Psoas muscle (tissue), 8 donors: ENCODE measurements around the gene SRF. TPM values are rescaled to one million over a fixed set of nuclear protein-coding genes. Genes with fewer than 3 reads are reported as not detected.

Experiments
- ATAC-seq, 4 donors: fragments of 200-7000 bp; cut with Tn5 transposase; one replicate each; pipeline ENCODE4 v1.9.1; 2020; ENCODE audit warnings: moderate library complexity in 3 of 4, mild to moderate bottlenecking in 2 of 4
- DNase-seq, 2 donors: peaks; one replicate each; pipeline ENCODE4 v3.0.0-alpha.2; 2020
- H3K27ac ChIP-seq: fragments of 200-600 bp; one replicate; pipeline ENCODE4 v1.8.0; 2022
- H3K27me3 ChIP-seq, 3 donors: fragments of 200-600 bp in 1 of 3; one replicate each; pipeline versions ENCODE4 v1.6.1 to v1.8.0; 2013 to 2022; ENCODE audit warnings: low read length in 2 of 3, mild to moderate bottlenecking in 2 of 3, moderate library complexity in 1 of 3; ENCODE audit not compliant: insufficient read depth in 3 of 3
- H3K36me3 ChIP-seq, 2 donors: fragments of 200-600 bp in 1 of 2; one replicate each; pipeline versions ENCODE4 v1.6.1 to v1.8.0; 2013 to 2022; ENCODE audit warnings: low read depth in 1 of 2, mild to moderate bottlenecking in 1 of 2, moderate library complexity in 1 of 2; ENCODE audit not compliant: insufficient read depth in 1 of 2
- H3K4me1 ChIP-seq: fragments of 200-600 bp; one replicate; pipeline ENCODE4 v1.8.0; 2022
- H3K4me3 ChIP-seq: fragments of 200-600 bp; one replicate; pipeline ENCODE4 v1.8.0; 2022; ENCODE audit warnings: mild to moderate bottlenecking
- H3K9me3 ChIP-seq: fragments of 200-600 bp; one replicate; pipeline ENCODE4 v1.8.0; 2022
- WGBS, 3 donors: extraction: QIAGEN DNeasy Blood & Tissue Kit; methylation state at CpG; one replicate each; pipeline versions ENCODE4 v1.1.6 to v1.1.7; 2013; 5-methylcytosine and 5-hydroxymethylcytosine counted together
- intact Hi-C, 2 donors: fragments of 100-400 bp; cut with DNase I; formaldehyde crosslinking; loops; one replicate each; pipeline versions ENCODE4 v1.11.0 to v1.14.2; 2022
- polyA plus RNA-seq, 3 donors: library from polyadenylated mRNA; stranded (reverse); fragments of 200-250 nt; gene quantifications; one replicate each; pipeline ENCODE4 v1.2.3, GENCODE V29; 2013
- total RNA-seq, 4 donors: library from RNA; stranded (reverse); fragmentation: NEBNext Ultra II Directional in 2 of 4; extraction: Animal tissue kit (Norgen Biotek cat#: 25700) in 2 of 4; gene quantifications; one replicate each; pipeline versions ENCODE4 v1.2.1 to v1.2.4, GENCODE V29; 2021 to 2023
- TF ChIP-seq, protein P1 (sequence below): fragments of 200-600 bp; IDR thresholded peaks from one replicate; pipeline ENCODE4 v1.8.0; 2022; ENCODE audit warnings: antibody characterized with exemption
- donor health status: healthy with polysubstance abuse.
- donor health status: DM: no; HTN: no; CAD: no; lungs with moderate emphysema.
- donor health status: Bipolar disorder and iron deficiency.
- donor health status: healthy.
- donor health status: DM: yes; HTN: yes; CAD: no.
- donor health status: DM: no; HTN: no; CAD: no.
- donor health status: DM: no; HTN: no; CAD: no.
- donor health status: DM: yes; HTN: yes; CAD: no.

SRF gene
- total and polyA plus RNA-seq, 7 donors, result 26.3 to 57.7 (median 39.3) TPM

DNA sequence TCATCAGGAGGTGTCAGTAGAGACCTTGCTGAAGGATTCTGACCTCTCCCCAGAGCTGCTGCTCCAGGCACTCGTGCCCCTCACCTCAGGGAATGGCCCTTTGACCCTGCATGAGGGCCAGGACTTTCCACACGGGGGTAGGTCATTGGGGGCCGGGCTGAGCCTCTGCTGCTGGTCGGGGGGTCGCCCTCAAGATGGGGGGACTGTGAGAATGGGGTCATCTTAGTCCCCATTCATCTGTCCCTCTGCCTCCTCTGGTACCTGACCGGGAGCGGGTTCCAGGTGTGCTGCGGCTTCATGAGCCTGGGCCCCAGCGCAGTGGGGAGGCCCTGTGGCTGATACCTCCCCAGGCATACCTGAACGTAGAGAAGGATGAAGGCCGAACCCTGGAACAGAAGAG, 42.4 kb downstream of the SRF start:
- DNase-seq, result peak in 1 of 2 donors; percentile 12
- no peak overlapping the region for H3K4me3 ChIP-seq
- peaks cover 7 to 46% of the 10 kb centered on the region in 2 donors for H3K36me3 ChIP-seq
- no peaks in the 10 kb centered on the region for H3K9me3 ChIP-seq
- 84 to 88% (median 88%) methylated on average over 11 of the region's 11 CpGs for WGBS, 3 donors
- H3K4me1 ChIP-seq, result no peaks in the 10 kb centered on the region
- H3K27ac ChIP-seq, result no peak overlapping the region
- no peak for ATAC-seq
- intact Hi-C loops, result no loop called here
- no peaks in the 10 kb centered on the region for H3K27me3 ChIP-seq
- TF ChIP-seq, protein P1, sequence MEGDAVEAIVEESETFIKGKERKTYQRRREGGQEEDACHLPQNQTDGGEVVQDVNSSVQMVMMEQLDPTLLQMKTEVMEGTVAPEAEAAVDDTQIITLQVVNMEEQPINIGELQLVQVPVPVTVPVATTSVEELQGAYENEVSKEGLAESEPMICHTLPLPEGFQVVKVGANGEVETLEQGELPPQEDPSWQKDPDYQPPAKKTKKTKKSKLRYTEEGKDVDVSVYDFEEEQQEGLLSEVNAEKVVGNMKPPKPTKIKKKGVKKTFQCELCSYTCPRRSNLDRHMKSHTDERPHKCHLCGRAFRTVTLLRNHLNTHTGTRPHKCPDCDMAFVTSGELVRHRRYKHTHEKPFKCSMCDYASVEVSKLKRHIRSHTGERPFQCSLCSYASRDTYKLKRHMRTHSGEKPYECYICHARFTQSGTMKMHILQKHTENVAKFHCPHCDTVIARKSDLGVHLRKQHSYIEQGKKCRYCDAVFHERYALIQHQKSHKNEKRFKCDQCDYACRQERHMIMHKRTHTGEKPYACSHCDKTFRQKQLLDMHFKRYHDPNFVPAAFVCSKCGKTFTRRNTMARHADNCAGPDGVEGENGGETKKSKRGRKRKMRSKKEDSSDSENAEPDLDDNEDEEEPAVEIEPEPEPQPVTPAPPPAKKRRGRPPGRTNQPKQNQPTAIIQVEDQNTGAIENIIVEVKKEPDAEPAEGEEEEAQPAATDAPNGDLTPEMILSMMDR, result no peak

DNA sequence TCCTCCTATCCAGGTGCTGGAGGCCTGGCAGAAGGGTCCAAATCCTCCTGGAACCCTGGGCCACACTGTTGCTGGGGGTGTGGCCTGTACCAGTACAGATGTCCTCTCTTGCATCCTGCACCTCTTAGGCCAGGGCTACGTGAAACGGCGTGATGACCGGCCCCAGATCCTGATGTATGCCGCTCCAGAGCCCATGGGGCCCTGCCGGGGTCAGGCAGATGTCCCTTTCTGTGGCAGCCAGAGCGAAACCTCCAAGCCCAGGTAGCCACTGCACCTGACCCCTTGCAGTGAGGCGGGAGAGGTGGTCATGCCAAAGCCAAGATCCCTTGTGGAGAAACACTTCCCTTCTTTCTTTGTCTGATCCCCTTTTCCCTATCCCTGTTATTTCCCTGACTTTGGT, 44.0 kb downstream of the SRF start:
- peaks cover 7 to 45% of the 10 kb centered on the region in 2 donors for H3K36me3 ChIP-seq
- TF ChIP-seq, protein P1, result no peak
- peak in 1 of 4 donors; percentile 42 for ATAC-seq

DNA sequence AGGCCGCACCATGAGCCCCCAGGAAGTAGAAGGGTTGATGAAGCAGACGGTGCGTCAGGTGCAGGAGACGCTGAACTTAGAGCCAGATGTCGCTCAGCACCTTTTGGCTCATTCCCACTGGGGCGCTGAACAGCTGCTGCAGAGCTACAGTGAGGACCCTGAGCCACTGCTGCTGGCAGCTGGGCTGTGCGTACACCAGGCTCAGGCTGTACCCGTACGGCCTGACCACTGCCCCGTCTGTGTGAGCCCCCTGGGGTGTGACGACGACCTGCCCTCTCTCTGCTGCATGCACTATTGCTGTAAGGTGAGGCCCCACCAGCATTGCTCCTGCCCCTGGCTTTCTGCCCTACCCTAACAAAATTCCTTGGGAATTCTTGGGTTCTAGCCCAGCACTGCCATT, 45.1 kb downstream of the SRF start:
- H3K36me3 ChIP-seq, result peaks cover 7 to 51% of the 10 kb centered on the region in 2 donors
- no peak for DNase-seq

More for the DNA sequence above, 44.0 kb downstream of the SRF start:
- Histone ChIP-seq H3K9me3 (no peaks in the 10 kb centered on the region), H3K27me3 (no peaks in the 10 kb centered on the region), H3K27ac (no peak overlapping the region), H3K4me1 (no peaks in the 10 kb centered on the region), H3K4me3 (no peak overlapping the region)
- intact Hi-C loops, result no loop called here
- peak in 1 of 2 donors; percentile 19 for DNase-seq
- WGBS, 3 donors, result 96 to 97% (median 96%) methylated on average over 8 of the region's 8 CpGs

DNA sequence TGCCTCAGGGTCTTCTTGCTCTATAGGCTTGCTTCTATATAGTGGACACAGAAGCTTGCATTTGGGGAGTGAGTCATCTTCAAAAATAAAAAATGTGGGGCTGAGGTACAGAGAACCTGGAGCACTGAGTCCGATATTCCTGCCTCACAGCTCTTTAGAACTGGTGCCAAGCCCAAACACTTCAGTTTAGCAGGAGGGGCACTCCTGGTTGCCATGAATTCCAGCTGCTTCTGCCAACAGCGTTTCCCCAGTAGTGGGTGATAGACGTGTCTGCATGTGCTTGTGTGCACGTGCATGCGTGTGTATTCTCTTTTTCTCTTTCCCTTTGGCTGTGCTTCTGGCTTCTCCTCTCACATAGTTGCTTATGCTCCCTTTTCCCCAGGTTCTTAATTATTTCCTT, 46.3 kb downstream of the SRF start:
- no peak for ATAC-seq

More for the DNA sequence above, 45.1 kb downstream of the SRF start:
- intact Hi-C loops, result no loop called here
- ATAC-seq, result no peak
- Histone ChIP-seq H3K4me3 (no peak overlapping the region), H3K27ac (no peak overlapping the region), H3K4me1 (no peaks in the 10 kb centered on the region), H3K27me3 (no peaks in the 10 kb centered on the region), H3K9me3 (no peaks in the 10 kb centered on the region)
- WGBS, 3 donors, result 78 to 86% (median 82%) methylated on average over 12 of the region's 12 CpGs
- TF ChIP-seq, protein P1, result no peak

More for the DNA sequence above, 46.3 kb downstream of the SRF start:
- Histone ChIP-seq H3K9me3 (no peaks in the 10 kb centered on the region), H3K4me3 (no peak overlapping the region), H3K27ac (no peak overlapping the region), H3K4me1 (no peaks in the 10 kb centered on the region), H3K36me3 (peaks cover 7 to 51% of the 10 kb centered on the region in 2 donors), H3K27me3 (no peaks in the 10 kb centered on the region)
- WGBS, 3 donors, result 76 to 81% (median 78%) methylated on average over 5 of the region's 5 CpGs
- intact Hi-C loops, result no loop called here
- peak in 1 of 2 donors; percentile 27 for DNase-seq
- TF ChIP-seq, protein P1, result no peak
